Brain microvascular endothelial cell (primary cell): ENCODE measurements around the gene FRMD5.

Experiments used
- DNase-seq: peaks from one replicate; pipeline ENCODE4 v3.0.0-alpha.2; 2020
- H3K27ac ChIP-seq: fragments of 250-450 bp; sonication (Bioruptor Pico); 2 replicates; pipeline ENCODE4 v1.5.1; 2020; ENCODE audit warnings: mild to moderate bottlenecking, moderate library complexity
- H3K27me3 ChIP-seq: fragments of 250-450 bp; sonication (Bioruptor Pico); replicated peaks from 2 replicates; pipeline ENCODE4 v1.5.1; 2020; ENCODE audit warnings: mild to moderate bottlenecking
- H3K36me3 ChIP-seq: fragments of 250-450 bp; sonication (Bioruptor Pico); replicated peaks from 2 replicates; pipeline ENCODE4 v1.5.1; 2020; ENCODE audit warnings: mild to moderate bottlenecking
- H3K4me3 ChIP-seq: 2 replicates; pipeline ENCODE4 v1.5.1; 2011; ENCODE audit warnings: low read depth, mild to moderate bottlenecking, control low read depth, low read length, moderate library complexity
- in situ Hi-C: cut with HindIII; loops from 2 replicates; pipeline ENCODE4 v1.10.0; 2017; ENCODE audit warnings: low sequenced_read_pairs, low pct_ligation_motif_present
- TF ChIP-seq, protein P1 (sequence below): IDR thresholded peaks from 2 replicates; pipeline ENCODE4 v1.5.1; 2011; ENCODE audit warnings: low read depth, mild to moderate bottlenecking, moderate library complexity, low read length, control low read depth, inconsistent platforms; ENCODE audit errors: missing control alignments

FRMD5 gene

DNA sequence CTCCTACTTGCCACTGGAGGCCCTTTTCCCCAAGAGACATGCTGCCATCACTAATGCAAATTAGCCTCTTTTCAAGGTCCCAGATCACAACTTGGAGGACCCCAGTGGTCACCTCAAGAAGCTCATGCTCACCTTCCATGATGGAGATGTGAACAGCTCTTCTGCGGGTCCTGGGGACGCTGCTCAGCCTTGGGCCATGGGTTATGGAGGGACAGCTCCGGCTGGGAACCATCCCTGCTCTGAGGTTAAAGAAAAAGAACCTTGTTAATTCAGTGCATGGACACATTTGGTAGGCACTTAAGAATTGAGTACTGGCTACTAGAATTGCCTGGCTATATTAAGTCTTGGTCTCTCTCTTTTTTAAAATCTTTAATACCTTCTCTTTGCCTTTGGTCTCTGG, 311.5 kb downstream of the FRMD5 start:
- TF ChIP-seq, protein P1, sequence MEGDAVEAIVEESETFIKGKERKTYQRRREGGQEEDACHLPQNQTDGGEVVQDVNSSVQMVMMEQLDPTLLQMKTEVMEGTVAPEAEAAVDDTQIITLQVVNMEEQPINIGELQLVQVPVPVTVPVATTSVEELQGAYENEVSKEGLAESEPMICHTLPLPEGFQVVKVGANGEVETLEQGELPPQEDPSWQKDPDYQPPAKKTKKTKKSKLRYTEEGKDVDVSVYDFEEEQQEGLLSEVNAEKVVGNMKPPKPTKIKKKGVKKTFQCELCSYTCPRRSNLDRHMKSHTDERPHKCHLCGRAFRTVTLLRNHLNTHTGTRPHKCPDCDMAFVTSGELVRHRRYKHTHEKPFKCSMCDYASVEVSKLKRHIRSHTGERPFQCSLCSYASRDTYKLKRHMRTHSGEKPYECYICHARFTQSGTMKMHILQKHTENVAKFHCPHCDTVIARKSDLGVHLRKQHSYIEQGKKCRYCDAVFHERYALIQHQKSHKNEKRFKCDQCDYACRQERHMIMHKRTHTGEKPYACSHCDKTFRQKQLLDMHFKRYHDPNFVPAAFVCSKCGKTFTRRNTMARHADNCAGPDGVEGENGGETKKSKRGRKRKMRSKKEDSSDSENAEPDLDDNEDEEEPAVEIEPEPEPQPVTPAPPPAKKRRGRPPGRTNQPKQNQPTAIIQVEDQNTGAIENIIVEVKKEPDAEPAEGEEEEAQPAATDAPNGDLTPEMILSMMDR, result no peak
- H3K27me3 ChIP-seq, result no peaks in the 10 kb centered on the region
- in situ Hi-C loops, result no loop called here
- no peak for DNase-seq
- no peaks in the 10 kb centered on the region for H3K36me3 ChIP-seq
- H3K27ac ChIP-seq, result no peak overlapping the region
- H3K4me3 ChIP-seq, result no peak overlapping the region

DNA sequence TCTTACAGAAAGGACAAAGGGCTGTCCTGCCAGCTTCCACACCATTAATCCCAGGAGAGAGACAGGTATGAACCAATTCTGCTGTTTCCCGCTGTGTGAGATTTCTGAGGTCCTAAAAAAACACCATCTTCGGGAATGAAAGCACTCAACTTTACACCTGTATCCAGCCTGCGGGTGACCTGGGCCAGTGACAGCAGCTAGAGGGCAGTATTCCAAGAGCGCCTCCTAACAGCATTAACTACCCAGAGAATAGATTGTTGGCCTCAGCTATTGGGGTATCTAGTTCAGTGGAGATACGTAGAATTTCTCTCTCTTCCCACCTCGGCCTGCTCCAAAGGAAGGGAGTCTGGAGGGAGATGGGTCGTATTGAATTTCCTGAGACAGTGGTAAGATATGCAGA, 313.1 kb downstream of the FRMD5 start:
- H3K27ac ChIP-seq, result no peak overlapping the region
- TF ChIP-seq, protein P1, result peak; percentile 76
- H3K4me3 ChIP-seq, result no peak overlapping the region
- no peak for DNase-seq
- in situ Hi-C loops, result no loop called here
- H3K36me3 ChIP-seq, result no peaks in the 10 kb centered on the region
- no peaks in the 10 kb centered on the region for H3K27me3 ChIP-seq

DNA sequence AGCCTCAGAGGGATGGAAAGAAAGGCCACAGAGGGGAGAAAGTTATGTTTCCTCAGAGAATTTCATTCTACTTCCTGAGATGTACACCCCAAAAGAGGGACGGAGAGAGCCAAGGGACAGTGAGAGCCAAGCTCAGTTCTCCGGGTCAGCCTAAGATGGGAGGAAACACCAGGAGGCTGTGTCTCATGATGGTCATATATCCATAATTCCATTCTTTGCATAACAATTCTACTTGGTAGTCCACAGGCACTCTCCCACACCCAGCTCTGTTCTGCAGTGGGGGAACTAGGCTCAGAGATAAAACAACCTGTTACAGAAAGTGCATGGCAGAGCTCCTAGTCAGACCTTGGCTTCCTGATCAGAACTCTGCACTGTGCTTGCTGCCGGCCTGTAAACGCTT, 313.8 kb downstream of the FRMD5 start:
- Histone ChIP-seq H3K27me3 (no peaks in the 10 kb centered on the region), H3K36me3 (no peaks in the 10 kb centered on the region), H3K27ac (no peak overlapping the region), H3K4me3 (no peak overlapping the region)
- in situ Hi-C loops, result no loop called here
- TF ChIP-seq, protein P1, result no peak
- DNase-seq, result no peak

DNA sequence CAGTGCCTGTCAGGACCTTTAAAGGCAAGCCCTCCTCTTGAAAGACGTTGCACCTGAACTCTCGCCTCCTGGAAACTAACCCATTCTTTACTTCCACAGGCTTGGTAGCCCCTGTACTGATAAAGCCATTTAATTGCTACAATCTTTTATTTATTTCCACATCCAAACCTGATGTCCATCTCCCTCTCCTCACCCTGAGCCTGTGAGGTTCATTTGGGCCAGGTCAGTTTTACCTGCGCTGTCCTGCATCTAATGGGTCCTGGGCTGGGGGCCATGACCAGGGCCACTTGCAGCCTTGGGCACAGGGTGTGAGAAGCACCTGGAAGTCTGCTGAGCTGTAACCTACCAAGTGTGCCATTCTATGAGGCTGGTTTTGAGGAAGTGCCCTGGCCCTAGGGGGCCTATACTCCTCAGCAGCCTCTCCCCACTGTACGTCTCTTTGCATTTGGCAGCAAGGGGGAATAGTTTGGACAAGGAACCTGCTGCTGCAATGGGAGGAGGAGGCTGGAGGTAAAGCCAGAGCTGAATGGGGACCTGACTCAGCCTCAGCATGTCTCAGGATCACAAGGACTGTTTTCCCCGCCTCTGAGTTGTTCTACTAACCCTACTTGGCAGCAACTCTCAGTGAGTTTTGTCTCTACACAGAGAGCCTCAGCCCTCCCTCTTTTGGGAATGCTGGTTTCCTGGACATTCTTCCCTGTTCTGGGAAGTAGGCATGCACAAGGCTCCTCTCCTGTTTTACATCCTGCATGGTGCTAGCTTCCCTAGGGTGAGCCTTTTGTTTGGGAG, 314.5 kb downstream of the FRMD5 start:
- TF ChIP-seq, protein P1, result no peak
- H3K36me3 ChIP-seq, result no peaks in the 10 kb centered on the region
- DNase-seq, result no peak
- H3K27me3 ChIP-seq, result no peaks in the 10 kb centered on the region
- H3K4me3 ChIP-seq, result no peak overlapping the region
- H3K27ac ChIP-seq, result no peak overlapping the region
- in situ Hi-C loops, result no loop called here

DNA sequence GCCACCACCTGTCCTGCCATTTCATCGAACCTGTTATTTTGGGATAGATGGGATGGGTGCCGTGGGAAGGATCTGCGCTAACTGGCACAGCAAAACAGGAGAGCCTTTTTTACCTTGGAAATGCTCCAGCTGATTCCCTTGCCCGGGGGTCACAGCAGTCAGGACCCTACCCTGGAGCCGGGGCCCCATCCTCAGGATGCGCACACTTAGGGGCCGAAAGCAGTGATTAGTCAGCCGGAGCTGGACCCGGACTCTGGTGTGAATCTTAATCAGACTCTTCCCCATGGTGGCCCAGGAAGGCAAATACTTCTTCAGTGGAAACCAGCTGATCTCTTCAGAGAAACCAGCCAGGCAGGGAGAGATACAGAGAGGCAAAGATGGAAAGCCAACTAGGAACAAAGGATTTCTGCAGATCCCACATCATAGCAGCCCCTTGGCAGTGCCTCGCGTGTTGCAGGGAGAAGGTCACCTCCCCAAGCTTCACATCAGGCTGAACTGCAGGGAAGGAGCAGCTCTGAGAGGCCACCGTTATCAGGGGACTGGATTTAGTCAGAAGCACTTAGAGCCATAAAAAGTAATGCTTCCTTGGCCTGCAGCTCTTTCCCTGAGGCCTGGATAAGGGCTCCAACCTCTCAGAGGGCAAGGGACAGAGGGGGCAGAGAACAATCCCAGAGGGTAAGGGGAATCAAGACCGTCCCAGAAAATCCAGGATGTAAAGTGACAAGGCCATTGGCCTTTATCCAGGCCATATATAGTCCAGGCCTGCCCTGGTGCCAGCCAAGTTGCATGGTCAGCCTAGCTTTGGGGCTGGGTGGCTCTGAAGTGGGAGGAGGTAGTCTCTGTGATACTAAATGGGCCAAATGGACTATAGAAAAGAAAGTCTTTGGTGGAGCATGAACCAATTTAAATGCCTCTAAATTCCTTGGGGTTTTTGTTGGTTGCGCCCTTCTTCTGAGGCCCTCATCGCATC, 315.4 kb downstream of the FRMD5 start:
- no peaks in the 10 kb centered on the region for H3K36me3 ChIP-seq
- in situ Hi-C loops, result no loop called here

More for the DNA sequence above, 315.4 kb downstream of the FRMD5 start:
- DNase-seq, result no peak
- Histone ChIP-seq H3K4me3 (no peak overlapping the region), H3K27me3 (no peaks in the 10 kb centered on the region), H3K27ac (no peak overlapping the region)
- TF ChIP-seq, protein P1, result no peak
